Liver (tissue), 3 donors: ENCODE measurements around the gene CACNA1B.

Source experiments
- ATF3 ChIP-seq: IDR thresholded peaks from 2 replicates; pipeline ENCODE4 v1.6.1; 2016; ENCODE audit warnings: antibody characterized with exemption
- CTCF ChIP-seq: fragments of 150-350 bp; IDR thresholded peaks from 2 replicates; pipeline ENCODE4 v1.5.1; 2017; ENCODE audit warnings: improper control_type of control experiment, low read depth, low read length; ENCODE audit not compliant: missing input control
- HNF4A ChIP-seq, 2 donors: conservative IDR thresholded peaks; 2 replicates each; pipeline ENCODE4 v1.6.1; 2016; ENCODE audit warnings: antibody characterized with exemption in 2 of 2, mild to moderate bottlenecking in 2 of 2
- JUND ChIP-seq, 2 donors: IDR thresholded peaks; 2 replicates each; pipeline ENCODE4 v1.6.1; 2016; ENCODE audit warnings: antibody characterized with exemption in 2 of 2
- MAX ChIP-seq: IDR thresholded peaks from 2 replicates; pipeline ENCODE4 v1.6.1; 2016; ENCODE audit warnings: antibody characterized with exemption
- REST ChIP-seq: IDR thresholded peaks from 2 replicates; pipeline ENCODE4 v1.6.1; 2016; ENCODE audit warnings: antibody characterized with exemption, mild to moderate bottlenecking
- SP1 ChIP-seq: IDR thresholded peaks from 2 replicates; pipeline ENCODE4 v1.6.1; 2018; ENCODE audit warnings: antibody characterized with exemption, mild to moderate bottlenecking
- TAF1 ChIP-seq: conservative IDR thresholded peaks from 2 replicates; pipeline ENCODE4 v1.6.1; 2016; ENCODE audit warnings: antibody characterized with exemption, mild to moderate bottlenecking
- YY1 ChIP-seq: IDR thresholded peaks from 2 replicates; pipeline ENCODE4 v1.6.1; 2016; ENCODE audit warnings: antibody characterized with exemption, mild to moderate bottlenecking
- ZBTB33 ChIP-seq: IDR thresholded peaks from 2 replicates; pipeline ENCODE4 v1.6.1; 2016; ENCODE audit warnings: antibody characterized with exemption
- donor health status: healthy.
- donor health status: healthy.

- TF ChIP-seq ZBTB33 (no peak), JUND (IDR thresholded peaks at IDR 0.05) (no peak), TAF1 (no peak), CTCF (no peak), MAX (no peak), YY1 (no peak), ATF3 (no peak), REST (no peak), HNF4A (conservative IDR thresholded peaks at IDR 0.05) (no peak), SP1 (no peak)
Observed at GRCh38 chr9:138098116-138098907, 220.7 kb downstream of the CACNA1B start.
